WTC11 (cell line): ENCODE results near the gene PTGIS.

ENCODE experiments used
- ATF1 ChIP-seq: sonication (generic); formaldehyde crosslinking; IDR thresholded peaks from 2 replicates; pipeline ENCODE4 v1.8.1; 2023; ENCODE audit warnings: mild to moderate bottlenecking, moderate library complexity, missing genetic modification reagents
- CREB1 ChIP-seq: sonication (generic); formaldehyde crosslinking; IDR thresholded peaks from 2 replicates; pipeline ENCODE4 v1.8.0; 2023; ENCODE audit warnings: mild to moderate bottlenecking, missing genetic modification reagents
- MXD4 ChIP-seq: fragments of 250-450 bp; sonication (Bioruptor Pico); IDR thresholded peaks from 2 replicates; pipeline ENCODE4 v1.8.0; 2021; ENCODE audit warnings: mild to moderate bottlenecking, moderate library complexity, borderline replicate concordance
- SP1 ChIP-seq: sonication (generic); formaldehyde crosslinking; conservative IDR thresholded peaks from 2 replicates; pipeline ENCODE4 v1.8.1; 2022; ENCODE audit warnings: missing genetic modification reagents
- ZNF423 ChIP-seq: fragments of 250-450 bp; sonication (Bioruptor Pico); IDR thresholded peaks from 2 replicates; pipeline ENCODE4 v2.1.2; 2022; ENCODE audit warnings: mild to moderate bottlenecking, moderate library complexity
- TF ChIP-seq, protein P1 (sequence below): fragments of 200-600 bp; IDR thresholded peaks from 2 replicates; pipeline ENCODE4 v1.8.0; 2022; ENCODE audit warnings: antibody characterized with exemption
- TF ChIP-seq, protein P2 (sequence below): sonication (generic); formaldehyde crosslinking; IDR thresholded peaks from 2 replicates; pipeline ENCODE4 v1.8.0; 2022; ENCODE audit warnings: missing genetic modification reagents
- TF ChIP-seq, protein P3 (sequence below): fragments of 250-450 bp; sonication (Bioruptor Pico); IDR thresholded peaks from 2 replicates; pipeline ENCODE4 v1.9.0; 2021; ENCODE audit warnings: moderate library complexity, mild to moderate bottlenecking, inconsistent platforms, borderline replicate concordance
- TF ChIP-seq, protein P4 (sequence below): sonication (generic); formaldehyde crosslinking; IDR thresholded peaks from 2 replicates; pipeline ENCODE4 v1.8.1; 2023; ENCODE audit warnings: mild to moderate bottlenecking, missing genetic modification reagents, moderate library complexity
- TF ChIP-seq, protein P5 (sequence below): sonication (generic); formaldehyde crosslinking; IDR thresholded peaks from 2 replicates; pipeline ENCODE4 v1.8.1; 2023; ENCODE audit warnings: mild to moderate bottlenecking, missing genetic modification reagents

DNA sequence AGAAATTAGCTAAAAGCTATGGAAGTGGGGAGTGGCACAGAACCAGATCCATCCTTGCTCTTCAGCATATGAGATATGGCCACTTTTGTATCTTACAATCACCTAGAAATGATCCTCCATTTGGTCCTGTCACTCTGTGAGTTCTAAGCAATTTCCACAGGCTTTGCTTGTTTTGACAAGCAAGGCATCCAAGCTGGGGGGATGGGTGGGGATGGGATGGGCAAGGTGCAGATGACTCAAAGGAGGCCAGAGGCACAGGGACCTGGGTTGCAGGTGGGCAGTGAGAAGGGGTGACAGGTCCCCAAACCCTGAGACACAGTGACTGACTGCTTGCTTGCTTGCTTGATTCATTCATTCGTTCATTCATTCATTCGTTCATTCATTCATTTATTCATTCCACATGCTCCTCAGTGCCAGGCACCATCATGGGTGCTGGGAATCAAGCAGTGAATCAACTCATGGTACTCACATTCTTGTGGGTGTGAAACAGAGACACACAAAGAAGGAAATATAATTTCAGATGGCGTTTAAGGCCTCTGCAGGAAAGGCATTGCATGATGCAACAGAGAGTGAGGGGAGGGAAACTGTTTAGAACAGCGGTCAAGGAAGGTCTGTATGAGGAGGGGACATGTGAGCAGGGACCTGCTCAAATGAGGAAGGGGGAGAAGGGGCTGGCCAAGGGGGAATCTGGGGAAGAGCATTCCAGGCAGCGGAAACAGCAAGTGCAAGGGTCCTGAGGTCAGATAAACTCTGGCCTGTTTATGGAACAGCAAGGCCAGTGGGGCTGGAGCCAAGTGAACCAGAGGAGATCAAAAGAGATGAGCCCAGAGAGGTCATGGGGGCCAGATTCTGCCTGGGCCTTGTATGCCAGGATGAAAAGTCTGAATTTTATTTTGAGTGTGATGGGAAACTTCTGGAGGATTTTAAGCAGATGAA, 88.9 kb downstream of the PTGIS start:
- TF ChIP-seq MXD4 (no peak), CREB1 (CRISPR knock-in tag) (no peak), ZNF423 (no peak), SP1 (CRISPR knock-in tag) (no peak), ATF1 (CRISPR knock-in tag) (no peak)
- TF ChIP-seq, protein P1, sequence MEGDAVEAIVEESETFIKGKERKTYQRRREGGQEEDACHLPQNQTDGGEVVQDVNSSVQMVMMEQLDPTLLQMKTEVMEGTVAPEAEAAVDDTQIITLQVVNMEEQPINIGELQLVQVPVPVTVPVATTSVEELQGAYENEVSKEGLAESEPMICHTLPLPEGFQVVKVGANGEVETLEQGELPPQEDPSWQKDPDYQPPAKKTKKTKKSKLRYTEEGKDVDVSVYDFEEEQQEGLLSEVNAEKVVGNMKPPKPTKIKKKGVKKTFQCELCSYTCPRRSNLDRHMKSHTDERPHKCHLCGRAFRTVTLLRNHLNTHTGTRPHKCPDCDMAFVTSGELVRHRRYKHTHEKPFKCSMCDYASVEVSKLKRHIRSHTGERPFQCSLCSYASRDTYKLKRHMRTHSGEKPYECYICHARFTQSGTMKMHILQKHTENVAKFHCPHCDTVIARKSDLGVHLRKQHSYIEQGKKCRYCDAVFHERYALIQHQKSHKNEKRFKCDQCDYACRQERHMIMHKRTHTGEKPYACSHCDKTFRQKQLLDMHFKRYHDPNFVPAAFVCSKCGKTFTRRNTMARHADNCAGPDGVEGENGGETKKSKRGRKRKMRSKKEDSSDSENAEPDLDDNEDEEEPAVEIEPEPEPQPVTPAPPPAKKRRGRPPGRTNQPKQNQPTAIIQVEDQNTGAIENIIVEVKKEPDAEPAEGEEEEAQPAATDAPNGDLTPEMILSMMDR = no peak
- TF ChIP-seq, protein P2, sequence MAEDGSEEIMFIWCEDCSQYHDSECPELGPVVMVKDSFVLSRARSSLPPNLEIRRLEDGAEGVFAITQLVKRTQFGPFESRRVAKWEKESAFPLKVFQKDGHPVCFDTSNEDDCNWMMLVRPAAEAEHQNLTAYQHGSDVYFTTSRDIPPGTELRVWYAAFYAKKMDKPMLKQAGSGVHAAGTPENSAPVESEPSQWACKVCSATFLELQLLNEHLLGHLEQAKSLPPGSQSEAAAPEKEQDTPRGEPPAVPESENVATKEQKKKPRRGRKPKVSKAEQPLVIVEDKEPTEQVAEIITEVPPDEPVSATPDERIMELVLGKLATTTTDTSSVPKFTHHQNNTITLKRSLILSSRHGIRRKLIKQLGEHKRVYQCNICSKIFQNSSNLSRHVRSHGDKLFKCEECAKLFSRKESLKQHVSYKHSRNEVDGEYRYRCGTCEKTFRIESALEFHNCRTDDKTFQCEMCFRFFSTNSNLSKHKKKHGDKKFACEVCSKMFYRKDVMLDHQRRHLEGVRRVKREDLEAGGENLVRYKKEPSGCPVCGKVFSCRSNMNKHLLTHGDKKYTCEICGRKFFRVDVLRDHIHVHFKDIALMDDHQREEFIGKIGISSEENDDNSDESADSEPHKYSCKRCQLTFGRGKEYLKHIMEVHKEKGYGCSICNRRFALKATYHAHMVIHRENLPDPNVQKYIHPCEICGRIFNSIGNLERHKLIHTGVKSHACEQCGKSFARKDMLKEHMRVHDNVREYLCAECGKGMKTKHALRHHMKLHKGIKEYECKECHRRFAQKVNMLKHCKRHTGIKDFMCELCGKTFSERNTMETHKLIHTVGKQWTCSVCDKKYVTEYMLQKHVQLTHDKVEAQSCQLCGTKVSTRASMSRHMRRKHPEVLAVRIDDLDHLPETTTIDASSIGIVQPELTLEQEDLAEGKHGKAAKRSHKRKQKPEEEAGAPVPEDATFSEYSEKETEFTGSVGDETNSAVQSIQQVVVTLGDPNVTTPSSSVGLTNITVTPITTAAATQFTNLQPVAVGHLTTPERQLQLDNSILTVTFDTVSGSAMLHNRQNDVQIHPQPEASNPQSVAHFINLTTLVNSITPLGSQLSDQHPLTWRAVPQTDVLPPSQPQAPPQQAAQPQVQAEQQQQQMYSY (CRISPR knock-in tag) = no peak
- TF ChIP-seq, protein P3, sequence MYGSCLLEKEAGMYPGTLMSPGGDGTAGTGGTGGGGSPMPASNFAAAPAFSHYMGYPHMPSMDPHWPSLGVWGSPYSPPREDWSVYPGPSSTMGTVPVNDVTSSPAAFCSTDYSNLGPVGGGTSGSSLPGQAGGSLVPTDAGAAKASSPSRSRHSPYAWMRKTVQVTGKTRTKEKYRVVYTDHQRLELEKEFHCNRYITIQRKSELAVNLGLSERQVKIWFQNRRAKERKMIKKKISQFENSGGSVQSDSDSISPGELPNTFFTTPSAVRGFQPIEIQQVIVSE = no peak
- TF ChIP-seq, protein P4, sequence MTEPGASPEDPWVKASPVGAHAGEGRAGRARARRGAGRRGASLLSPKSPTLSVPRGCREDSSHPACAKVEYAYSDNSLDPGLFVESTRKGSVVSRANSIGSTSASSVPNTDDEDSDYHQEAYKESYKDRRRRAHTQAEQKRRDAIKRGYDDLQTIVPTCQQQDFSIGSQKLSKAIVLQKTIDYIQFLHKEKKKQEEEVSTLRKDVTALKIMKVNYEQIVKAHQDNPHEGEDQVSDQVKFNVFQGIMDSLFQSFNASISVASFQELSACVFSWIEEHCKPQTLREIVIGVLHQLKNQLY = no peak
- TF ChIP-seq, protein P5, sequence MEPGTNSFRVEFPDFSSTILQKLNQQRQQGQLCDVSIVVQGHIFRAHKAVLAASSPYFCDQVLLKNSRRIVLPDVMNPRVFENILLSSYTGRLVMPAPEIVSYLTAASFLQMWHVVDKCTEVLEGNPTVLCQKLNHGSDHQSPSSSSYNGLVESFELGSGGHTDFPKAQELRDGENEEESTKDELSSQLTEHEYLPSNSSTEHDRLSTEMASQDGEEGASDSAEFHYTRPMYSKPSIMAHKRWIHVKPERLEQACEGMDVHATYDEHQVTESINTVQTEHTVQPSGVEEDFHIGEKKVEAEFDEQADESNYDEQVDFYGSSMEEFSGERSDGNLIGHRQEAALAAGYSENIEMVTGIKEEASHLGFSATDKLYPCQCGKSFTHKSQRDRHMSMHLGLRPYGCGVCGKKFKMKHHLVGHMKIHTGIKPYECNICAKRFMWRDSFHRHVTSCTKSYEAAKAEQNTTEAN (CRISPR knock-in tag) = no peak
